Left lung (tissue), 10 donors: ENCODE measurements around the gene EXD3. TPM values are rescaled to one million over a fixed set of nuclear protein-coding genes. Genes with fewer than 3 reads are reported as not detected.

ENCODE experiments used
- ATAC-seq: fragments of 200-7000 bp; cut with Tn5 transposase; one replicate; pipeline ENCODE4 v1.9.1; 2020; ENCODE audit warnings: moderate library complexity
- DNase-seq, 4 donors: peaks; one replicate each; pipeline ENCODE4 v3.0.0-alpha.2; 2013 to 2020
- H3K27ac ChIP-seq, 2 donors: fragments of 200-600 bp; sonication (generic) in 1 of 2; one replicate each; pipeline versions ENCODE4 v1.5.0 to v1.8.0; 2020 to 2021
- H3K27me3 ChIP-seq, 2 donors: fragments of 200-600 bp; sonication (generic) in 1 of 2; one replicate each; pipeline versions ENCODE4 v1.5.0 to v1.8.0; 2020 to 2021
- H3K36me3 ChIP-seq, 2 donors: fragments of 200-600 bp; sonication (generic) in 1 of 2; one replicate each; pipeline versions ENCODE4 v1.5.0 to v1.8.0; 2020 to 2021
- H3K4me1 ChIP-seq, 2 donors: fragments of 200-600 bp; one replicate each; pipeline ENCODE4 v1.8.0; 2021
- H3K4me3 ChIP-seq, 2 donors: fragments of 200-600 bp; sonication (generic) in 1 of 2; one replicate each; pipeline versions ENCODE4 v1.5.0 to v1.8.0; 2020 to 2021; ENCODE audit warnings: mild to moderate bottlenecking in 1 of 2
- H3K9me3 ChIP-seq, 2 donors: fragments of 200-600 bp; sonication (generic) in 1 of 2; one replicate each; pipeline versions ENCODE4 v1.5.0 to v1.8.0; 2020 to 2021
- intact Hi-C, 2 donors: fragments of 100-400 bp; cut with DNase I; formaldehyde crosslinking; loops; one replicate each; pipeline versions ENCODE4 v1.11.2 to v1.14.2; 2022
- polyA plus RNA-seq, 6 donors: library from polyadenylated mRNA; unstranded; fragments of 120-200 nt; gene quantifications; one replicate each; pipeline ENCODE4 v1.2.1, GENCODE V29; 2013; ENCODE audit not compliant: insufficient read length in 6 of 6
- total RNA-seq, 2 donors: library from RNA; stranded (reverse); fragmentation: NEBNext Ultra II Directional; extraction: Animal tissue kit (Norgen Biotek cat#: 25700); gene quantifications; one replicate each; pipeline ENCODE4 v1.2.1, GENCODE V29; 2021
- TF ChIP-seq, protein P1 (sequence below), 2 donors: fragments of 200-600 bp; sonication (generic) in 1 of 2; IDR thresholded peaks; one replicate each; pipeline versions ENCODE4 v1.5.0 to v1.8.0; 2021; ENCODE audit warnings: antibody characterized with exemption in 2 of 2
- donor health status: DM: no; HTN: yes; CAD: no.
- donor health status: DM: no; HTN: no; CAD: no.

EXD3 gene
- total and polyA plus RNA-seq, 8 donors = 13.2 to 21.8 (median 16.6) TPM

DNA sequence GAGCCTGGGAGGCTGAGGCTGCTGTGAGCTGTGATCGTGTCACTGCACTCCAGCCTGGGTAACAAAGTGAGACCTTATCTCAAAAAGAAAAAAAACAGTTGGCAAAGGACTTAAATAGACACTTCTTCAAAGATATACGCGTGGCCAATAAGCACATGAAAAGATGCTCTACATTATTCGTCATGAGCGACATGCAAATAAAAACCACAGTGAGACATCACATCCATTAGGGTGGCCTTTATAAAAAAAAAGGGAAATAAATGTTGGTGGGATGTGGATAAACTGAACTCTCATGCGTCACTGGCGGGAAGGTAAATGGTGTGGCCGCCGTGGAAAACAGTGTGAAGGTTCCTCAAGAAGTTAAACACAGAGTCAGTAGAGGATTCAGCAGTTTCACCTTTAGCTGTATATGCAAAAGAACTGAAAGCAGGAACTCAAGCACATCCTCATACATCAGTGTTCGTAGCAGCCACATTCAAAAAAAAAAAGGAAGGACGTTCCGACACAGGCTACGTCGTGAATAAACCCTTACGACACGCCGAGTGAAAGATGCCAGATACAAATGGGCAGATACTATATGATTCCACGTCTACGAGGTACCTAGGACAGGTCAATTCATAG is 96.4 kb downstream of the EXD3 start:
- Histone ChIP-seq H3K4me3 (no peak overlapping the region), H3K27me3 (no peaks in the 10 kb centered on the region), H3K9me3 (no peaks in the 10 kb centered on the region), H3K27ac (no peak overlapping the region), H3K36me3 (no peaks in the 10 kb centered on the region), H3K4me1 (no peaks in the 10 kb centered on the region)
- intact Hi-C loops = no loop called here
- DNase-seq (no peak), ATAC-seq (peak; percentile 68)
- TF ChIP-seq, protein P1, sequence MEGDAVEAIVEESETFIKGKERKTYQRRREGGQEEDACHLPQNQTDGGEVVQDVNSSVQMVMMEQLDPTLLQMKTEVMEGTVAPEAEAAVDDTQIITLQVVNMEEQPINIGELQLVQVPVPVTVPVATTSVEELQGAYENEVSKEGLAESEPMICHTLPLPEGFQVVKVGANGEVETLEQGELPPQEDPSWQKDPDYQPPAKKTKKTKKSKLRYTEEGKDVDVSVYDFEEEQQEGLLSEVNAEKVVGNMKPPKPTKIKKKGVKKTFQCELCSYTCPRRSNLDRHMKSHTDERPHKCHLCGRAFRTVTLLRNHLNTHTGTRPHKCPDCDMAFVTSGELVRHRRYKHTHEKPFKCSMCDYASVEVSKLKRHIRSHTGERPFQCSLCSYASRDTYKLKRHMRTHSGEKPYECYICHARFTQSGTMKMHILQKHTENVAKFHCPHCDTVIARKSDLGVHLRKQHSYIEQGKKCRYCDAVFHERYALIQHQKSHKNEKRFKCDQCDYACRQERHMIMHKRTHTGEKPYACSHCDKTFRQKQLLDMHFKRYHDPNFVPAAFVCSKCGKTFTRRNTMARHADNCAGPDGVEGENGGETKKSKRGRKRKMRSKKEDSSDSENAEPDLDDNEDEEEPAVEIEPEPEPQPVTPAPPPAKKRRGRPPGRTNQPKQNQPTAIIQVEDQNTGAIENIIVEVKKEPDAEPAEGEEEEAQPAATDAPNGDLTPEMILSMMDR (IDR thresholded peaks at IDR 0.05) = no peak

DNA sequence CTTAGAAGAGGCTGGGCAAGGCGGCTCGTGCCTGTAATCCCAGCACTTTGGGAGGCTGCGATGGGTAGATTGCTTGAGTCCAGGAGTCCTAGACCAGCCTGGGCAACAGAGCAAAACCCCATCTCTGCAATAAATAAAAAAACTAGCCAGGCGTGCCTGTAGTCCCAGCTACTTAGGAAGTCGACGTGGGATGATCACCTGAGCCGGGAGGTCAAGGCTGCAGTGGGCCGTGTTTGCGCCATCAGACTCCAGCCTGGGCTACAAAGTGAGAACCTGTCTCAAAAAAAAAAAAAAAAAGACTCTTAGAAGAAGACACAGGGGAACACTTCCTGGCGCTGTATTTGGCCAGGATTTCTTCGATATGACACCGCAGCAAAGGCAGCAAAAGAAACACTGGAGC is 97.2 kb downstream of the EXD3 start:
- no peak for DNase-seq
- intact Hi-C loops = no loop called here

GRCh38 chr9:137325124-137325523 is 97.8 kb downstream of the EXD3 start:
- DNase-seq (no peak), ATAC-seq (no peak)
- intact Hi-C loops = no loop called here
- no peak overlapping the region for H3K4me3 ChIP-seq
- H3K9me3 ChIP-seq = no peaks in the 10 kb centered on the region
- no peak overlapping the region for H3K27ac ChIP-seq
- TF ChIP-seq, protein P1 (IDR thresholded peaks at IDR 0.05) = no peak
- no peaks in the 10 kb centered on the region for H3K36me3 ChIP-seq
- H3K4me1 ChIP-seq = peaks cover 0 to 12% of the 10 kb centered on the region in 2 donors
- H3K27me3 ChIP-seq = peaks cover 0 to 4% of the 10 kb centered on the region in 2 donors

More for the DNA sequence above, 97.2 kb downstream of the EXD3 start:
- H3K27ac ChIP-seq = no peak overlapping the region
- no peak overlapping the region for H3K4me3 ChIP-seq
- peaks cover 0 to 5% of the 10 kb centered on the region in 2 donors for H3K4me1 ChIP-seq
- no peaks in the 10 kb centered on the region for H3K36me3 ChIP-seq
- H3K9me3 ChIP-seq = no peaks in the 10 kb centered on the region
- TF ChIP-seq, protein P1 (IDR thresholded peaks at IDR 0.05) = no peak
- peaks cover 0 to 2% of the 10 kb centered on the region in 2 donors for H3K27me3 ChIP-seq
- no peak for ATAC-seq

- DNase-seq = no peak
- H3K36me3 ChIP-seq = no peaks in the 10 kb centered on the region
- H3K27ac ChIP-seq = no peak overlapping the region
- intact Hi-C loops = no loop called here
- peaks cover 0 to 25% of the 10 kb centered on the region in 2 donors for H3K4me1 ChIP-seq
- no peak overlapping the region for H3K4me3 ChIP-seq
- peaks cover 0 to 4% of the 10 kb centered on the region in 2 donors for H3K27me3 ChIP-seq
- no peak for ATAC-seq
- TF ChIP-seq, protein P1 (IDR thresholded peaks at IDR 0.05) = no peak
- no peaks in the 10 kb centered on the region for H3K9me3 ChIP-seq
Measured at GRCh38 chr9:137323531-137324331, 99.2 kb downstream of the EXD3 start.

DNA sequence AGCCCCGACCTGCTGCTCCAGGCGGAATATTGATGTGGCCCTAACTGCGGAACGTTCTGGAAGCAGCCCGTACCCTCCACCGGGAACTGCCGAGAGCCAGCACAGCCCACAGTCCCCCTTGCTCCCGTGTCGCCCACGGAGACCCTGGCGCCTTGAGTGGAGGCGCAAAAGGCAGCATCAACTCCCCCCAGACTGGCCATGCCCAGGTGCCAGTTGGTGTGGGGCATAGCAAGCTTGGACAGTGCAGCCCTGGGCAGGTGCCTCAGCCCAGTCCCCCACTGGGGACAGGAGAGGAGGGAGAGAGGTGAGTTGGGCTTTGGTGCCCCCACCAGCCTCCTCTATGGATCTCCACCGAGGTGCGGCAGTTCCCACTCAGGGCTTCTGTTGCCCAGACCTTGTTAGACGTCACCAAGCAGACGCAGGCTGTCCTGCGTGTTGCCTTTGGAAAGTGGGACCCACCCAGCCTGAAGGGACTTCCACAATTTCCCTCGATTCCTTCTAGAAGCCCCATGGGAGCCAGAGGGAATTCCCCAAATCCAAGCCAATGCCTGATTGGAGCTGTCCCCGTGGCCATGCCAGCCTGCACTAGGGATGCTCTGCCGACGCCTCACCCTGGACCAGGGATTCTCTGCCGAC is 101.1 kb downstream of the EXD3 start:
- no peak for ATAC-seq
- intact Hi-C loops = no loop called here
- no peak overlapping the region for H3K27ac ChIP-seq
- TF ChIP-seq, protein P1 (IDR thresholded peaks at IDR 0.05) = no peak
- DNase-seq = no peak
- peaks cover 0 to 27% of the 10 kb centered on the region in 2 donors for H3K4me1 ChIP-seq
- H3K36me3 ChIP-seq = no peaks in the 10 kb centered on the region
- peaks cover 0 to 13% of the 10 kb centered on the region in 2 donors for H3K27me3 ChIP-seq
- H3K9me3 ChIP-seq = no peaks in the 10 kb centered on the region
- H3K4me3 ChIP-seq = no peak overlapping the region
